ENCODE data around the gene ZBTB7B. TPM values are rescaled to one million over a fixed set of nuclear protein-coding genes. Genes with fewer than 3 reads are reported as not detected.
"Not testable (repeated sequence)": the region's sequence is repeated elsewhere in the genome, so short reads cannot be mapped to it uniquely, and the experiment has no call there.

The ZBTB7B gene
- total RNA-seq, 4 donors from 2014 or later = 45.5 to 63.4 (median 49.5) TPM

- H3K36me3 ChIP-seq = peaks cover 0 to 43% of the 10 kb centered on the region in 2 donors
- ATAC-seq = no peak
- TF ChIP-seq CTCF (IDR thresholded peaks at IDR 0.05) (no peak), POLR2AphosphoS5 (IDR thresholded peaks at IDR 0.05) (no peak), EP300 (IDR thresholded peaks at IDR 0.05) (no peak), POLR2A (IDR thresholded peaks at IDR 0.05) (no peak)
- peaks cover 0 to 42% (median 11%) of the 10 kb centered on the region in 3 donors for H3K4me1 ChIP-seq
- peak overlapping the region; percentile 79 to 82 (median 80) for H3K27ac ChIP-seq
- no peaks in the 10 kb centered on the region for H3K9me3 ChIP-seq
- WGBS, 2 donors (ENCODE audit: low coverage in 1 of 2) = 14% methylated on average over 7 to 10 of the region's 17 CpGs
- no peaks in the 10 kb centered on the region for H3K27me3 ChIP-seq
- H3K4me3 ChIP-seq = peak overlapping the region; percentile 73 to 99
Observed at GRCh38 chr1:154983776-154984466, 18.7 kb upstream of the ZBTB7B start.

- H3K36me3 ChIP-seq = peaks cover 0 to 59% of the 10 kb centered on the region in 2 donors
- 40 to 60% methylated on average over 1 to 2 of the region's 4 CpGs for WGBS, 2 donors (ENCODE audit: low coverage in 1 of 2)
- not testable (repeated sequence) for ATAC-seq
Observed at GRCh38 chr1:154986736-154987135, 15.9 kb upstream of the ZBTB7B start.

GRCh38 chr1:154987326-154987725 is 15.3 kb upstream of the ZBTB7B start:
- ATAC-seq = no peak
- no peak overlapping the region for H3K4me3 ChIP-seq
- no peak overlapping the region for H3K27ac ChIP-seq
- 93% methylated on average over 3 of the region's 6 CpGs; no CpG with 5 or more reads in 1 of the 2 donors for WGBS, 2 donors (ENCODE audit: low coverage in 1 of 2)
- no peaks in the 10 kb centered on the region for H3K27me3 ChIP-seq
- TF ChIP-seq POLR2A (IDR thresholded peaks at IDR 0.05) (no peak), CTCF (IDR thresholded peaks at IDR 0.05) (no peak), EP300 (IDR thresholded peaks at IDR 0.05) (no peak), POLR2AphosphoS5 (IDR thresholded peaks at IDR 0.05) (no peak)
- H3K36me3 ChIP-seq = peaks cover 0 to 63% of the 10 kb centered on the region in 2 donors
- H3K4me1 ChIP-seq = peaks cover 0 to 45% (median 10%) of the 10 kb centered on the region in 3 donors
- no peaks in the 10 kb centered on the region for H3K9me3 ChIP-seq

More at GRCh38 chr1:154986736-154987135, 15.9 kb upstream of the ZBTB7B start:
- H3K4me3 ChIP-seq, H3K9me3 ChIP-seq, H3K27me3 ChIP-seq, H3K27ac ChIP-seq: not testable (repeated sequence)
- peaks cover 0 to 49% (median 11%) of the 10 kb centered on the region in 3 donors for H3K4me1 ChIP-seq

- 58 to 77% methylated on average over 2 to 6 of the region's 17 CpGs for WGBS, 2 donors (ENCODE audit: low coverage in 1 of 2)
- Histone ChIP-seq H3K4me3 (no peak overlapping the region), H3K27ac (no peak overlapping the region), H3K4me1 (peaks cover 0 to 38% (median 6%) of the 10 kb centered on the region in 3 donors), H3K36me3 (peaks cover 0 to 73% of the 10 kb centered on the region in 2 donors), H3K27me3 (no peaks in the 10 kb centered on the region), H3K9me3 (no peaks in the 10 kb centered on the region)
- no peak for TF ChIP-seq CTCF (IDR thresholded peaks at IDR 0.05)
- no peak for TF ChIP-seq EP300 (IDR thresholded peaks at IDR 0.05)
- no peak for TF ChIP-seq POLR2AphosphoS5 (IDR thresholded peaks at IDR 0.05)
- no peak for TF ChIP-seq POLR2A (IDR thresholded peaks at IDR 0.05)
- ATAC-seq = no peak
Observed at GRCh38 chr1:154988058-154988954, 14.3 kb upstream of the ZBTB7B start.

GRCh38 chr1:154989195-154989860 is 13.3 kb upstream of the ZBTB7B start:
- TF ChIP-seq EP300 (IDR thresholded peaks at IDR 0.05) (no peak), POLR2A (IDR thresholded peaks at IDR 0.05) (no peak), POLR2AphosphoS5 (IDR thresholded peaks at IDR 0.05) (no peak), CTCF (IDR thresholded peaks at IDR 0.05) (no peak)
- Histone ChIP-seq H3K27ac (no peak overlapping the region), H3K27me3 (no peaks in the 10 kb centered on the region), H3K36me3 (peaks cover 0 to 73% of the 10 kb centered on the region in 2 donors), H3K9me3 (no peaks in the 10 kb centered on the region), H3K4me1 (peaks cover 0 to 28% (median 0%) of the 10 kb centered on the region in 3 donors), H3K4me3 (no peak overlapping the region)
- ATAC-seq = no peak
- WGBS, 2 donors (ENCODE audit: low coverage in 1 of 2) = 70 to 100% methylated on average over 1 of the region's 3 CpGs
